ENCODE results near the gene PDGFB.
A peak's percentile ranks its signal among the peaks of the same experiment; 100 is the strongest.

The PDGFB gene

GRCh38 chr22:39179841-39180335, 64.9 kb downstream of the PDGFB start:
- DNase-seq (ENCODE audit: low read depth, low spot score), result no peak
- no peak overlapping the region for H3K27ac ChIP-seq

- H3K27ac ChIP-seq, result no peak overlapping the region
- DNase-seq (ENCODE audit: low read depth, low spot score), result no peak
Measured at GRCh38 chr22:39179401-39179827, 65.4 kb downstream of the PDGFB start.

DNA sequence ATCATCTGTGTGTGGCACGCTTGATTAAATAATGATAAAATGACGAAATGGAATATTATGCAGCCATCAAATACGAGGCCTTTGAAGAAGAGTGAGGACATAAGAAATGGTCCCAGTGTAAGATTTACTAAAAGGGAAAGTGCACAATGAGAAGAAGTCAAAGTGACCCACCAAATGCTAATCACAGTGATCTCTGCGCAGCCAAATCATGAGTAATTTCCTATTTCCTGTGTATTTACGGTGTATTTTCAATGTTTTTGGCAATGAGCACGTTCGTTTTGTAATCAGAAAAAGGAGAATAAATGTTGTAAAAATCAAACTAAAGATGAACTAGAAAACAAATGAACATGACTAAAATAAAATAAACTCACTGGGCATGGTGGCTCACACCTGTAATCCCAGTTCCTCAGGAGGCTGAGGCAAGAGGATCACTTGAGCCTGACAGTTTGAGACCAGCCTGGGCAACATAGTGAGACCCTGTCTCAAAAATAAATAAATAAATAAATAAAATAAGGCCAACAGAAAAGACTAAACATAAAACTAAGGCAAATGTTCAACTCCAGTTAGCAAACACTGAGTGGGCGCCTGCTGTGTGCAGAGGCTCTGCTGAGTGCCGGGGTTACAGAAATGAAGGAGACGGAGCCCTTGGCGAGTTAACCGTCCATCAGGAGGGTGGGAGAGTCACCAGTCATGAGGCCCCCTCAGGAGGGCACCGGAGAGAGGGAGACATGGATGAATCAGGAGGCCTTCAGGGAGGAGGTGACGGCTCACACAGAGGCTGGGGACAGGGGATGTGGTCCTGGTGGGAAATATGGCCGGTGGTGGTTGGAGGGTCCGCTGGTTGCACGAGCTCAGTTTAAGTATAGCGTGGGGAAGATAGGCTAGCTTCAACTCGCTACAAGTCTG, 66.3 kb downstream of the PDGFB start:
- no peak for DNase-seq (ENCODE audit: low read depth, low spot score)
- H3K27ac ChIP-seq, result no peak overlapping the region

DNA sequence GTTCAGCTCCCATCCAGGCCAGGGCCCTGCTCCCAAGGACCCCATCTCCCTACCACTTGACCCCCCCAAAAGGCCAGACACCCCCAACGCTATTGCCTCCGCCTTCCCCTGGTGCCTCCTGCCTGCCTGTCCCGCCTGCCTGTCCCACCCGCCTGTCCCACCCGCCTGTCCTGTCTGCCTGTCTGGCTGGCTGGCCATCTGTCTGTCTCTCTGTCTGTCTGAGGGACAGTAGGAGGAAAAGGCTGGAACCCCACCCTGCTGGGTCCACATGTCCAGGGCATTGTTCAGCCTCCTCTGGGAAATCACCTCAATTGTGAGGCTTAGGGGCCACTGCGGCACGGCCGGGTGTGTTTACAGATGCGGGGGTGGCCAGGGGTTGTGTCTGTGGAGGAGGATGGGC, 67.0 kb downstream of the PDGFB start:
- H3K27ac ChIP-seq, result no peak overlapping the region
- DNase-seq (ENCODE audit: low read depth, low spot score), result no peak

DNA sequence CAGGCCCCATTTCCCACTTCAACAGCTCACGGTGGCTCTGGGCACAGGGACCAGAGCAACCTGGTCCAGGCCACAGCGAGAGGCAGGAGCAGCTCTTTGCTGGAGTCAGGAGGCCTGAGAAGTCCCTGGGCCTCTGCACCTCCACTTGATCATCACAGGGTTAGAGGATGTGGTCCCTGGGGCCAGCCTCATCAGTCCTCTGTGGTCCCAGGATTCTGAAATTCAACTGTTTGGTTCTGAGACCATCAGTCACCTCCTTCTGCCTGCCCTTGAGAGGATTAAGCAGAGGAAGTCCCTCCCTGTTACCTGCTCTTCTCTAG, 67.4 kb downstream of the PDGFB start:
- no peak for DNase-seq (ENCODE audit: low read depth, low spot score)
- no peak overlapping the region for H3K27ac ChIP-seq

GRCh38 chr22:39176714-39177455, 67.9 kb downstream of the PDGFB start:
- H3K27ac ChIP-seq, result no peak overlapping the region
- DNase-seq (ENCODE audit: low read depth, low spot score), result no peak

DNA sequence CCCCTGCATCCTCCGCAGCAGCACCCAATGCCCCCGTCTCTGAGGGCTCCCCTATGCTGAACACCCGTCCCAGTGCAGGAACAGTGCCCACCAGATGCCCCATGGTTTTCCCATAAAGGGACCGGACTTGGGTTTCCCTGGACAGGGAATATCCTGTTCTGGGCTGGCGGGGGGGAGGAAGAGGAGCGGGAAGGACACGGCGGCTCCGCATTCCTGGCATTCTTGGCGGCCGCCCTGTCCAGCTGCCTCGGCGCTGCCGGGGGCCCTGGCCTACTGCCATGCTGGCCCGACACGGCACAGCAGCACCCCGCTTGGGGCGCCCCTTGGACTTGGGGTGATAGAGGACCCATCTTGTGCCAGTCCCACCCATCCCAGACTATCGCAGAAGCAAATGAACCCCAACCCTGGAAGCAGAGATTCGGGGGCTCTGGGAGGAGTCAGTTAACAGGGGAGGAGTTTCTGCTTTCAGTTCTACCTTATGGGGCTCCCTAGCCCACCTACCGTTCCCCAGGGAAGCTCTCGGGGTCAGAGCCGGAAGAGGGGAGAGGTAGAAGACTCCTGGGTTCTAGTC, 68.6 kb downstream of the PDGFB start:
- no peak overlapping the region for H3K27ac ChIP-seq
- DNase-seq (ENCODE audit: low read depth, low spot score), result no peak

DNA sequence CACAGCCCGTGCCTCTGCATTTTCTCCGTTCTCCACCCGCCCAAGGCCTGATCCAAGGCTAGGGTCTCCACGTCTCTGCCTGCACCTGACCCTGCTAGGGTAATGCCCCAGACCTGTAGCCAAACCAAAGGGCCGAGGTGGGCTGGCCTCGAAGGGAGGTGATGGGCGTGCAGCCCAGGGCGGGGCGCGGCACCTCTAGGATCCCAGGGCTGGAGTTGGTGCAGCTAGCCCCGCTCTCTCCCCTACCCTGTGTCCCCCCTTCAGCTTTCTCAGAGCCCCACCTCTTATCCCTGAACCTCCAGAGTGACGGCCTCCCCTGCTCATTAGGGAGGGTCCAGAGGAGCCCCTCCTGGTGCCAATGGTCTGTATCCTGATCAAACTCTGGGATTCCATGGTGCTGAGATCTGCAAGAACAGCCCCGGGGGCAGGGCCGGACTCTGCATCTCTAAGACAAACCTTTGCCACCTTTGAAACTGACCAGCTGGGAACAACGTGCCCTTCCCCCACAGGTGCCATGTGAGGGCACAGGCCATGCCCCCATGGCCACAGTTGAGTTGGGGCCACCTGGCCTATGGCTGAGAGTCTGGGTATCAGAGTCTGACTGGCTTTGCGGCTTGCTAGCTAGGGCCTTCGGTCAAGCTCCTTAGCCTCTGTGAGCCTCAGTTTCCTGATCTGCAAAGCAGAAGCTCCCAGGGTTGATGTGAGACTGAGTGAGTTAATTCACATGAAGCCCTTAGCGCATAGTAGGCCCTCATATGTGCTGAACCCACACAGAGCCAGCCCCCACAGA, 69.2 kb downstream of the PDGFB start:
- peak overlapping the region; percentile 54 for H3K27ac ChIP-seq
- no peak for DNase-seq (ENCODE audit: low read depth, low spot score)

DNA sequence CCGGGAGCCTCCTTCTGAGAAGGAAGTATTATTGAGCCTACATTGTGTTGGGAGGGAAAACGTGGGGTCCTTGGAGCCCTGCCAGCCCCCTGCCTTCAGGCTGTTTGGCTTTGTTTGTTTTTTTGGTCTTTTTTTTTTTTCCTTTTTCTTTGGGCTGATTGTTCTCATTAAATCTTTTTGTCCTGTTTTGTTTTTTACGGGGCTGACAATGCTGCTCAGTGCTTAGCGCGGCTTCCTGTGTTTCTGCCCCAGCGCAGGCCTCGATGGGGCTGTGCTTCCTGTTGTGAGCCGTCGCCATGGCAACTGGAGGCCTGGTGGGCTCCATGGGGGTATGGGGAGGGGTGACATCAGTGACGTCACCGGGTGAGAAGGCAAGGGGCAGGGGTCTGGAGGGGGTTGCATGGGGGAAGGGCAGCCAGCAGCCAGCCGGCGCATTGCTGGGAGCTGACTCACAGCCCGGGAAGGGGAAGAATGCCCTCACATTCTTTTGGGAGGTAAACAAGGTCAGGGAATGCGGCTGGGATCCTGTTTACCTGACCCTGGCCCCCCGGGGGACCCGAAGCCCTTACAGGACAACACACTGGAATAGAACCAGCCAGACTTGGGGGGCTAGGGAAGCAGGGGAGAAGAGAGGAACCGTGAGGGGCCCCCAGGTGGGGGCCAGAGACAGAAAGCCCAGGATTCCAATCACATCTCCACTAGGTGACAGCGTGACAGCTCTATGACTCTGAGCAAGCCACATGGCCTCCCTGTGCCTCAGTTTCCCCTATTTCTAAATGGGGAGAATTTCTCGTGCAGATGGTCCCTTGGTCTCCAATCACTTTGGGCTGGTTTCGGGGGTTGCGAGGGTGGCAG, 70.1 kb downstream of the PDGFB start:
- no peak for DNase-seq (ENCODE audit: low read depth, low spot score)
- H3K27ac ChIP-seq, result peak overlapping the region; percentile 54

DNA sequence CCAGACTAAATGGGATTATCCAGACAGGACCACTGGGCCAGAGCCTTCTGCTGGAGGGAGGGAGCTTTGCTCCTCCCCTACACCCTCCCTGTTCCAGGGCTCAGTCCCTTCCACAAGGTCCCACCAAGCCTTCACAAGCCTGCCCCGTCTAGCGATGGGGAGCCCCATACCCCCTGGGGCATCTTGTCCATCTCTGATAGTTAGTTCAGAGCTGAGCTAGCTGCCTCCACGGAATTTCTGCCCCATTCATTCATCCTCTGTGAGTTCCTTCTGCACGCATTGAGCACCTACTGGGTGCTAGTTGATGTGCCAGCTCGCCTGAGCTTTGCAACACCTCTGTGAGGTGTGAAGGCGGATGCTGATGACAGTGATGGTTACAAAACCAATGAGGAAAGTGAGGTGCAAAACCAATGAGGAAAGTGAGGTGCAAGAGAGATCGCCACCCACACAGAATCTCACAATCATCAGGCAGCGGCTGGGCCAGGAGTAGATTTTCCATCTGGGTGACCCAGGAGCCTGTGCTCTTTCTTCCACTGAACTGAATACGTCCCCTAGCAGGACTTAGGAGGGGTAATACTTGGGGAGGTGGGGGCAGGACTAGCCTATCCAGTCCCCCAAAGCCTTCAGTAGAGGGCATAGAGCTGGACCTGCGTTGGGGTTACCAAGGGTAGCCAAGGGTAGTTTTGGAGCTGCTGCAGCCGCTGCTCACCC, 70.8 kb downstream of the PDGFB start:
- DNase-seq (ENCODE audit: low read depth, low spot score), result no peak
- H3K27ac ChIP-seq, result peak overlapping the region; percentile 54

Data from epithelial cell of prostate (primary cell).